Measurements from ENCODE around the gene MEI1.

GRCh38 chr22:41832553-41833368 lies 133.5 kb downstream of the MEI1 start, which contains the start of gene SREBF2:
- TF ChIP-seq CTCF (IDR thresholded peaks at IDR 0.05) (peak; percentile 6; the same call in 1 of the 2 replicates), ZFX (IDR thresholded peaks at IDR 0.05; ENCODE audit: borderline replicate concordance) (no peak)

Data from 22Rv1 (cell line).